ENCODE data around the gene WDSUB1.

DNA sequence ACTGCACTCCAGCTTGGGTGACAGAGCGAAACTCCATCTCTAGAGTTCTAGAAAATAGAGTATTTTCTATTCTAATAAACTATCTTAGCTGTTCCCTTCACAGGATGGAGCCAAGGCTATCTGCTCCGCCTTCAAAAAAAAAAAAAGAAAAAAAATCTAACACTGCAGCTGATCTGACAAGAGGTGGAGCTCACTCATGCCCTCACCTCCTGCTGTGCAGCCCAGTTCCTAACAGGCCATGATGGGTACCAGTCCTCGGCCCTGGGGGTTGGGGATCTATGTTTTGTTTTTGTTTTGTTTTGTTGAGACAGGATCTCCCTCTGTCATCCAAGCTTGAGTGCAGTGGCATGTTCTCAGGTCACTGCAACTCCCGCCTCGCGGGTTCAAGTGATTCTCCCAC, 3.0 kb downstream of the WDSUB1 start:
- TF ChIP-seq, protein P1, sequence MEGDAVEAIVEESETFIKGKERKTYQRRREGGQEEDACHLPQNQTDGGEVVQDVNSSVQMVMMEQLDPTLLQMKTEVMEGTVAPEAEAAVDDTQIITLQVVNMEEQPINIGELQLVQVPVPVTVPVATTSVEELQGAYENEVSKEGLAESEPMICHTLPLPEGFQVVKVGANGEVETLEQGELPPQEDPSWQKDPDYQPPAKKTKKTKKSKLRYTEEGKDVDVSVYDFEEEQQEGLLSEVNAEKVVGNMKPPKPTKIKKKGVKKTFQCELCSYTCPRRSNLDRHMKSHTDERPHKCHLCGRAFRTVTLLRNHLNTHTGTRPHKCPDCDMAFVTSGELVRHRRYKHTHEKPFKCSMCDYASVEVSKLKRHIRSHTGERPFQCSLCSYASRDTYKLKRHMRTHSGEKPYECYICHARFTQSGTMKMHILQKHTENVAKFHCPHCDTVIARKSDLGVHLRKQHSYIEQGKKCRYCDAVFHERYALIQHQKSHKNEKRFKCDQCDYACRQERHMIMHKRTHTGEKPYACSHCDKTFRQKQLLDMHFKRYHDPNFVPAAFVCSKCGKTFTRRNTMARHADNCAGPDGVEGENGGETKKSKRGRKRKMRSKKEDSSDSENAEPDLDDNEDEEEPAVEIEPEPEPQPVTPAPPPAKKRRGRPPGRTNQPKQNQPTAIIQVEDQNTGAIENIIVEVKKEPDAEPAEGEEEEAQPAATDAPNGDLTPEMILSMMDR (IDR thresholded peaks at IDR 0.05) = no peak
- no peak for TF ChIP-seq POLR2A (IDR thresholded peaks at IDR 0.05)
